Measurements from ENCODE around the gene PCDHA4. TPM values are rescaled to one million over a fixed set of nuclear protein-coding genes. Genes with fewer than 3 reads are reported as not detected.
"Not testable (repeated sequence)": the region's sequence is repeated elsewhere in the genome, so short reads cannot be mapped to it uniquely, and the experiment has no call there.

Gene PCDHA4
- polyA plus RNA-seq, 2 donors = 0.02 to 0.05 TPM

- 25 to 29% methylated on average over 23 to 28 of the region's 38 CpGs for WGBS, 2 donors
- peaks cover 21 to 25% of the 10 kb centered on the region in 2 donors for H3K9me3 ChIP-seq (ENCODE audit: control insufficient read depth in 2 of 2, insufficient read depth in 1 of 2, low read depth in 1 of 2, low read length in 1 of 2)
- not testable (repeated sequence) for H3K36me3 ChIP-seq (ENCODE audit: control insufficient read depth in 2 of 2, insufficient read depth in 2 of 2, low read length in 1 of 2); H3K4me1 ChIP-seq (ENCODE audit: control insufficient read depth in 2 of 2, insufficient read depth in 2 of 2, low read length in 1 of 2); H3K4me3 ChIP-seq (ENCODE audit: low read depth in 1 of 2, low read length in 2 of 2); H3K27me3 ChIP-seq (ENCODE audit: control insufficient read depth in 1 of 2, insufficient read depth in 2 of 2, low read length in 2 of 2); H3K27ac ChIP-seq (ENCODE audit: low read depth in 2 of 2, low read length in 1 of 2)
Measured at GRCh38 chr5:140834439-140835008, 27.7 kb downstream of the PCDHA4 start.

- H3K4me1 ChIP-seq (ENCODE audit: control insufficient read depth in 2 of 2, insufficient read depth in 2 of 2, low read length in 1 of 2) = no peaks in the 10 kb centered on the region
- no peaks in the 10 kb centered on the region for H3K27me3 ChIP-seq (ENCODE audit: control insufficient read depth in 1 of 2, insufficient read depth in 2 of 2, low read length in 2 of 2)
- no peak overlapping the region for H3K27ac ChIP-seq (ENCODE audit: low read depth in 2 of 2, low read length in 1 of 2)
- H3K36me3 ChIP-seq (ENCODE audit: control insufficient read depth in 2 of 2, insufficient read depth in 2 of 2, low read length in 1 of 2) = no peaks in the 10 kb centered on the region
- WGBS, 2 donors = 48 to 51% methylated on average over 97 to 103 of the region's 103 CpGs
- H3K9me3 ChIP-seq (ENCODE audit: control insufficient read depth in 2 of 2, insufficient read depth in 1 of 2, low read depth in 1 of 2, low read length in 1 of 2) = peaks cover 15 to 18% of the 10 kb centered on the region in 2 donors
- no peak overlapping the region for H3K4me3 ChIP-seq (ENCODE audit: low read depth in 1 of 2, low read length in 2 of 2)
Measured at GRCh38 chr5:140835622-140836510, 29.0 kb downstream of the PCDHA4 start.

GRCh38 chr5:140840978-140841962 is 34.4 kb downstream of the PCDHA4 start, which contains the start of gene PCDHA8:
PCDHA8 (plus strand) TSS chr5:140841187; CDS start chr5:140841322, 135 bp downstream.
- Histone ChIP-seq H3K4me1 (ENCODE audit: control insufficient read depth in 2 of 2, insufficient read depth in 2 of 2, low read length in 1 of 2) (no peaks in the 10 kb centered on the region), H3K9me3 (ENCODE audit: control insufficient read depth in 2 of 2, insufficient read depth in 1 of 2, low read depth in 1 of 2, low read length in 1 of 2) (peaks cover 2 to 24% of the 10 kb centered on the region in 2 donors), H3K36me3 (ENCODE audit: control insufficient read depth in 2 of 2, insufficient read depth in 2 of 2, low read length in 1 of 2) (no peaks in the 10 kb centered on the region), H3K27me3 (ENCODE audit: control insufficient read depth in 1 of 2, insufficient read depth in 2 of 2, low read length in 2 of 2) (no peaks in the 10 kb centered on the region), H3K27ac (ENCODE audit: low read depth in 2 of 2, low read length in 1 of 2) (no peak within 1 kb of the TSS), H3K4me3 (ENCODE audit: low read depth in 1 of 2, low read length in 2 of 2) (no peak within 1 kb of the TSS)
- 25 to 32% methylated on average over 41 to 47 of the region's 47 CpGs for WGBS, 2 donors

GRCh38 chr5:140842798-140843733 is 36.2 kb downstream of the PCDHA4 start:
- no peak overlapping the region for H3K4me3 ChIP-seq (ENCODE audit: low read depth in 1 of 2, low read length in 2 of 2)
- no peaks in the 10 kb centered on the region for H3K27me3 ChIP-seq (ENCODE audit: control insufficient read depth in 1 of 2, insufficient read depth in 2 of 2, low read length in 2 of 2)
- no peaks in the 10 kb centered on the region for H3K36me3 ChIP-seq (ENCODE audit: control insufficient read depth in 2 of 2, insufficient read depth in 2 of 2, low read length in 1 of 2)
- H3K9me3 ChIP-seq (ENCODE audit: control insufficient read depth in 2 of 2, insufficient read depth in 1 of 2, low read depth in 1 of 2, low read length in 1 of 2) = peaks cover 0 to 21% of the 10 kb centered on the region in 2 donors
- H3K27ac ChIP-seq (ENCODE audit: low read depth in 2 of 2, low read length in 1 of 2) = no peak overlapping the region
- H3K4me1 ChIP-seq (ENCODE audit: control insufficient read depth in 2 of 2, insufficient read depth in 2 of 2, low read length in 1 of 2) = no peaks in the 10 kb centered on the region
- 55 to 67% methylated on average over 1 to 87 of the region's 87 CpGs for WGBS, 2 donors

- not testable (repeated sequence) for H3K27me3 ChIP-seq (ENCODE audit: control insufficient read depth in 1 of 2, insufficient read depth in 2 of 2, low read length in 2 of 2); H3K27ac ChIP-seq (ENCODE audit: low read depth in 2 of 2, low read length in 1 of 2); H3K4me1 ChIP-seq (ENCODE audit: control insufficient read depth in 2 of 2, insufficient read depth in 2 of 2, low read length in 1 of 2); H3K4me3 ChIP-seq (ENCODE audit: low read depth in 1 of 2, low read length in 2 of 2); H3K36me3 ChIP-seq (ENCODE audit: control insufficient read depth in 2 of 2, insufficient read depth in 2 of 2, low read length in 1 of 2)
- peaks cover 0 to 20% of the 10 kb centered on the region in 2 donors for H3K9me3 ChIP-seq (ENCODE audit: control insufficient read depth in 2 of 2, insufficient read depth in 1 of 2, low read depth in 1 of 2, low read length in 1 of 2)
- WGBS, 2 donors = 18 to 24% methylated on average over 10 to 46 of the region's 48 CpGs
Measured at GRCh38 chr5:140848139-140849102, 41.6 kb downstream of the PCDHA4 start, which contains the start of gene PCDHA9. PCDHA9 (plus strand) TSS chr5:140848382; CDS start chr5:140848496, 114 bp downstream.

GRCh38 chr5:140849831-140850634 is 43.2 kb downstream of the PCDHA4 start:
- H3K4me1 ChIP-seq (ENCODE audit: control insufficient read depth in 2 of 2, insufficient read depth in 2 of 2, low read length in 1 of 2); H3K27me3 ChIP-seq (ENCODE audit: control insufficient read depth in 1 of 2, insufficient read depth in 2 of 2, low read length in 2 of 2); H3K36me3 ChIP-seq (ENCODE audit: control insufficient read depth in 2 of 2, insufficient read depth in 2 of 2, low read length in 1 of 2); H3K4me3 ChIP-seq (ENCODE audit: low read depth in 1 of 2, low read length in 2 of 2); H3K27ac ChIP-seq (ENCODE audit: low read depth in 2 of 2, low read length in 1 of 2): not testable (repeated sequence)
- H3K9me3 ChIP-seq (ENCODE audit: control insufficient read depth in 2 of 2, insufficient read depth in 1 of 2, low read depth in 1 of 2, low read length in 1 of 2) = peaks cover 0 to 19% of the 10 kb centered on the region in 2 donors
- 50 to 57% methylated on average over 8 to 101 of the region's 101 CpGs for whole genome bisulfite sequencing, 2 donors

GRCh38 chr5:140855772-140856674 is 49.2 kb downstream of the PCDHA4 start, which contains the start of gene PCDHA10:
PCDHA10 (plus strand) TSS chr5:140855897; CDS start chr5:140856049, 152 bp downstream.
- no peak within 1 kb of the TSS for H3K27ac ChIP-seq (ENCODE audit: low read depth in 2 of 2, low read length in 1 of 2)
- H3K36me3 ChIP-seq (ENCODE audit: control insufficient read depth in 2 of 2, insufficient read depth in 2 of 2, low read length in 1 of 2) = no peaks in the 10 kb centered on the region
- H3K4me3 ChIP-seq (ENCODE audit: low read depth in 1 of 2, low read length in 2 of 2) = no peak within 1 kb of the TSS
- WGBS, 2 donors = 28 to 35% methylated on average over 8 to 44 of the region's 44 CpGs
- no peaks in the 10 kb centered on the region for H3K27me3 ChIP-seq (ENCODE audit: control insufficient read depth in 1 of 2, insufficient read depth in 2 of 2, low read length in 2 of 2)
- H3K9me3 ChIP-seq (ENCODE audit: control insufficient read depth in 2 of 2, insufficient read depth in 1 of 2, low read depth in 1 of 2, low read length in 1 of 2) = peaks cover 0 to 18% of the 10 kb centered on the region in 2 donors
- no peaks in the 10 kb centered on the region for H3K4me1 ChIP-seq (ENCODE audit: control insufficient read depth in 2 of 2, insufficient read depth in 2 of 2, low read length in 1 of 2)
